Posterior cingulate gyrus (tissue), 11 donors: ENCODE measurements around the gene RAVER2.
"Not testable (repeated sequence)": the region's sequence is repeated elsewhere in the genome, so short reads cannot be mapped to it uniquely, and the experiment has no call there.

Experiments
- DNase-seq, 10 donors: peaks; one replicate each; pipeline versions ENCODE4 v3.0.0 to v3.0.0-alpha.2; 2020 to 2021; ENCODE audit warnings: mixed read lengths in 3 of 10
- intact Hi-C: fragments of 100-400 bp; cut with DNase I; formaldehyde crosslinking; loops from one replicate; pipeline ENCODE4 v1.15.1; 2023

Gene RAVER2

DNA sequence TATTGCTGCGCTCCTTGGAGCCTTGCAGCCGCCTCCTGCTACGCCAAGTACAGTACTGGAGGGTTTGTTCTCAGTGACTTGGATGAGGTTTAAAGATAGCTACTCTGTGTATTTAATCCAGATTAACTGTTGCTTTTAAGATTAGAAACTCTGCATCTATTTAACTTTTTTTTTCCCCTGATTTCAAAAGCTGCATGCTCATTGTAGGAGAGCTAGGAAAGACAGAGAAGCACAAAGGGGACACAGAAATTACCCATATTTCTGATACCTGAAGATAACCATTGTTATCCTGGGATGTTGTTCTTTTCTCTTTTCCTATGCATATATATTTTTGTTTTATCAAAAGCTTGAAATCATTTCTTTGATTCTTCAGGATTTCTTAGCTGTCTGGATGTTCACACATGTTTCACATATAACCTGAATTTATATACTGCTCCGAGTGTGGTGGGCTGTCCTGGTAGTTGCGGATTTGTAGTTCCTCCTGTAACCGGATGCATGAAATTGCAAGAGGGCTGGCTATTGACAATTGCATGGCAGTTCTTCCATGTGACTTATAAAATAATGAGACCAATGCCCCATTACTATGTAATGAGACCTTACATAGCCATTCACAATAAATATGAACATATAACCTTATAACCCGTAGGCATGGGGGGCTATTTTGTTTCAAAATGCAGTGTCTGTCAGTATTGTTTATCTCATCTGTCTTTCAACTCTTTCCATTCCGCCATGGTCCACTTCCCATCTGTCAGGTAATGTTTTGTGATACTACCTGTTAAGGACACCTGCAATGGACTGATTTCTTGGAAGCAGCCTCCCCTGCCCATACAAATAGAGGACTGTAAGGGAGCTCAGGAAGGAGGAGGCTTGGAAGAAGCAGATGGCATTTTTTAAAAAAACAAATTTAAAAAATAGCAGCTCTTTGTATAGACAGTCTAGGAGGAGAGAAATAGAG, 1.4 kb downstream of the RAVER2 start:
- DNase-seq: peak in 5 of 10 donors; percentile 25 to 87 (median 76)
- intact Hi-C loops: loop anchor here (10.0 kb wide), 1 partner anchor 79 kb away; no protein-coding TSS in a partner anchor

DNA sequence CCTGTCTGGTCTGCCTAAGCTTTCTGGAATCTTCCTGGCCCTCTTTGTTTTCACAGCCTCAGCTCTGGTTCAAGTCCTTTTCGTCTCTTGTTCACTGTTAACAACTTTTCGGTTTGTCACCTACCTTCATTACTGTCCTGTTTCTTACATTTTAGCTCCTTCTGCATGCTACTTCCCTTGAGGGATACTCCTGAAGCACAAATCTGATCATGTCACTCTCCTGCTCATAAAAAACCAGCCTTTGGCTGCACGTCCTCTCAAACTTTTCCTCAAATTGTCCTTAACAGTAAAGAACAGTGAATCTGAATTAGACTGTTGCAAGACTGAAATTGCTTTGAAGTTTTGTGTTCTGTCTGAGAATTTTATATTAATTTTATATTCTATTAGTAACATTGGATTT, 3.3 kb downstream of the RAVER2 start:
- intact Hi-C loops: loop anchor here (10.0 kb wide), 1 partner anchor 77 kb away; no protein-coding TSS in a partner anchor
- DNase-seq: no peak

- intact Hi-C loops: loop anchor here (10.0 kb wide), 1 partner anchor 76 kb away; no protein-coding TSS in a partner anchor
- DNase-seq: no peak
Observed at GRCh38 chr1:64748706-64749105, 3.8 kb downstream of the RAVER2 start.

- no peak for DNase-seq
- intact Hi-C loops: no loop called here
Observed at GRCh38 chr1:64750092-64750491, 5.2 kb downstream of the RAVER2 start.

DNA sequence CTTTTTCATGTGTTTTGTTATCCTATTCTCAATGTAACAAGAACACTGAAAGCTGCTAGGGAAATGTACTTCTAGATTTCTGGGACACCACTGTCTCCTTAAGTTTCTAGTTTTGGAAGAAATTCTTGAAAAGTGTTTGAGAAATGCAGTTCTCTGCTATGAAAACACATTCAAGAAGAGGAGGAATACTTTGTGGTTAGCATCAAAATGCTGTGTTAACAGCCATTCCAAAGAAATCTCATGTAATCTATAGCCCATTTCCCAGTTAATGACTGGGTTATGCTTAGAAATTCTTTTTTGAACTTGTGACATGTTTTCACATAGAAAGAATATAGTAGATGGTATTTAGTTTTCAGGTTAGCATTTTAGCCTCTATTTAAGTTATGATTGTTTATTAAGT, 6.0 kb downstream of the RAVER2 start:
- intact Hi-C loops: no loop called here
- DNase-seq: no peak

DNA sequence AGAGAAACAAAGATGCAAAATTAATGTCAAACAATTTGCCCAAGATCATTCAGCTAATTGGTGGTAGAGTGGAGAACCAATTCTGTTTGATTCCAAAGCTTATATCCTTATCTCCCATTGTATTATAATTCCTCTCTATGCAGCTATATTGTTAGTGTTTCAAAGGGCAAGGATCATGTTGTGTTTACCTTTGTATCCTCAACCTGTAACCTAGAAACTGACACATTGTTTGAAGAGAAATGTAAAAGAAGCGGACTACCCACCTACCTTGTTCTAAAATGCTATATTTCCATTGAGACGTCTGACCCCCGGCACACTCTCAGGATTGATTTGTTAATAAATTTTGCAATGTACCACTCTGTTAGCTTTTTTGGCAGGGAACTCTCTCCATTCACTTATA, 9.3 kb downstream of the RAVER2 start:
- intact Hi-C loops: no loop called here
- DNase-seq: no peak

GRCh38 chr1:64755361-64755760, 10.5 kb downstream of the RAVER2 start:
- DNase-seq: no peak
- intact Hi-C loops: no loop called here

DNA sequence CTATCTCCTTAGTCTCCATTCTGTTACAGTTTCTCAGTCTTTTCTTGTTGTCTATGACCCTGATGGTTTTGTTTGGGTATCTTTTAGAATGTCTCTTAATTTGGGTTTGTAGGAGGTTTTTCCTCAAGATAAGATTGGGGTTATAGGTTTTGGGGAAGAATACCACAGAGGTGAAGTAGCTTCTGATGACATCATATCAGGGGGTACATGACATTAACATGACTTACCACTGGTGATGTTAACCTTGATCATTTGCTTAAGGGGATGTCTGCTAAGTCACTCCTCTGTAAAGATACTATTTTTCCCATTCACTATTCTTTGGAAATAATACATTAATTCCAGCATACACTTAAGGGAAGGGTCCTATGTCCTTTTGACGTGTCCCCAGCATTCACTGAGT, 11.9 kb downstream of the RAVER2 start:
- intact Hi-C loops: no loop called here
- no peak for DNase-seq

GRCh38 chr1:64757213-64757612, 12.3 kb downstream of the RAVER2 start:
- DNase-seq: no peak
- intact Hi-C loops: no loop called here

- intact Hi-C loops: no loop called here
Observed at GRCh38 chr1:64758233-64758632, 13.4 kb downstream of the RAVER2 start.

GRCh38 chr1:64759968-64760367, 15.1 kb downstream of the RAVER2 start:
- intact Hi-C loops: no loop called here
- DNase-seq: no peak

More at GRCh38 chr1:64758233-64758632, 13.4 kb downstream of the RAVER2 start:
- DNase-seq: no peak

GRCh38 chr1:64765012-64765411, 20.1 kb downstream of the RAVER2 start:
- no peak for DNase-seq

DNA sequence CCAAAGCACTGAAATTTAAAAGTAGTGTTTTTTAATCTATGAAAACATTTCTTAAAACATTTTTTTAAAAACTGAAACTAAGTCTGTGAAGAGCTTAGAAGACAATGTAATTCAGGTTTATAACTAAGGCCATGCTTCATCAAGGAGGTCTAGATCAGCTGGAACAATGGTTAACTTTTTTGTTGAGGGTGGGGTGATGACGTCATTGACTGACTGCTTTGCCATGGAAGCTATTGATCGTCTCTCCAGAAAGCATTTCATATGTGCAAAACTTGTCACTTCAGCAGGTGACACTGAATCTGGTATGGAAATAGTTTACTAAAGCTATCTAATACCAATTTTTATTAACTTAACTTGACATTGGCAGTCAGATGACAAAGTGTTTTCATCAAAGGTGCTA, 21.0 kb downstream of the RAVER2 start:
- intact Hi-C loops: no loop called here
- DNase-seq: no peak

More at GRCh38 chr1:64765012-64765411, 20.1 kb downstream of the RAVER2 start:
- intact Hi-C loops: no loop called here

DNA sequence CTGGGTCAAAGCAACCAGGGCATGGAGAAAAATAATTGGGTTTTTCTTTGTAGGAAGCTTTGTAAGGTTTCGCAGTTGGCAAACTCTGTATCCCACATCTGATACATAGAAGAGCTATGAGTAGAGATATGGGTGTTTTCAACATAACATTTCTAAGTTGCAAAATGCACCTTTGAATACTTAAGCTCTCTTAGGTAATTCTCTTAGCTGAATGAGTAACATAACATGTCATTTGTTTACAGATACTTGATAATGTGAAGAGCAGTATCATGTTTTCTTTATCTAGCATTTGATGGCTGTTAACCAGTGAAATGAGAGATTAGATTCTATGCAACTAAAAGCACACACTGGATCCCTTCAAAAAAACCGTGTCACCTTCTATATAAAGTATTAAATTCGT, 21.6 kb downstream of the RAVER2 start:
- no peak for DNase-seq
- intact Hi-C loops: no loop called here

GRCh38 chr1:64769482-64769881, 24.6 kb downstream of the RAVER2 start:
- no peak for DNase-seq
- intact Hi-C loops: no loop called here

DNA sequence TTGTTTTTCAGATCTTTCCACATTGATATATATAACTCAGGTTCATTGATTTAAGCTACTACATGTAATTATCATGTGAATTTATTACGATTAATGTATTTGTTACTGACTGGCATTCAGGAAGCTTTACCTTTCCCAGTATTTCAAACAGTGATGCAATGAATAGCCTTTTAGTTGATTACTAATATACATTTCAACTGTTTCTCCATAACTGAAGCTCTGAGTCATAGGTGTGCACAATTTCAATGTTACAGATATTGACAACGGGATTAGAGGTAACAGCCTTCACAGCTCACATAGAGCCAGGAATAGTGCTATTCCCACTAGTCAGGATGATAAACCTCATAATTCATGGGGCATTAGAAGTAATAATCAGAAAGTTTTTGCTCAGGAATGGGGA, 25.1 kb downstream of the RAVER2 start:
- intact Hi-C loops: no loop called here
- DNase-seq: no peak

GRCh38 chr1:64773306-64773705, 28.4 kb downstream of the RAVER2 start:
- DNase-seq, intact Hi-C loops: not testable (repeated sequence)

DNA sequence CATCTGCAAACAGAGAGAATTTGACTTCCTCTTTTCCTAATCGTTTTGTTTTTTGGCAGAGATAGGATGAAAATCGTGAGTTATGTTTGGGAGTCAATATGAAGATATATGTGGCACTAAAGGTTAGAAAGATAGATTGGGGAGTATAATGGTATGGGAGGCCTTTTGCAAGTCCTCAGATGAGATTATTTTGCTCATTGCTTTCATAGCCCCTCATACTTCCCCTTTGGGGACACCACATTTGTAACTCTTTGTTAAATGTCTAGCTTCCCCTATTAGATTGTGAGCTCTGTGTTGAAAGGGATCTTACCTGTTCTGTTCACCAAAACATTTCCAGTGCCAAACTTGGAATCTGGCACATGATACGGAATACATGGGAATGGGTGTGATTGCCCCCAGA, 30.2 kb downstream of the RAVER2 start:
- no peak for DNase-seq
- intact Hi-C loops: no loop called here

GRCh38 chr1:64782044-64782443, 37.2 kb downstream of the RAVER2 start:
- DNase-seq, intact Hi-C loops: not testable (repeated sequence)

DNA sequence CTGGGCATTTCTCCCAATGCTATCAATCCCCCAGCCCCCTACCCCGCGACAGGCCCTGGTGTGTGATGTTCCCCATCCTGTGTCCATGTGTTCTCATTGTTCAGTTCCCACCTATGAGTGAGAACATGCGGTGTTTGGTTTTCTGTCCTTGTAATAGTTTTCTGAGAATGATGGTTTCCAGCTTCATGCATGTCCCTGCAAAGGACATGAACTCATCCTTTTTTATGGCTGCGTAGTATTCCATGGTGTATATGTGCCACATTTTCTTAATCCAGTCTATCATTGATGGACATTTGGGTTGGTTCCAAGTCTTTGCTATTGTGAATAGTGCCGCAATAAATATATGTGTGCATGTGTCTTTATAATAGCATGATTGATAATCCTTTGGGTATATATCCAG, 38.0 kb downstream of the RAVER2 start:
- peak in 1 of 10 donors; percentile 31 for DNase-seq
- intact Hi-C loops: not testable (repeated sequence)

- no peak for DNase-seq
Observed at GRCh38 chr1:64790832-64791487, 46.1 kb downstream of the RAVER2 start.

DNA sequence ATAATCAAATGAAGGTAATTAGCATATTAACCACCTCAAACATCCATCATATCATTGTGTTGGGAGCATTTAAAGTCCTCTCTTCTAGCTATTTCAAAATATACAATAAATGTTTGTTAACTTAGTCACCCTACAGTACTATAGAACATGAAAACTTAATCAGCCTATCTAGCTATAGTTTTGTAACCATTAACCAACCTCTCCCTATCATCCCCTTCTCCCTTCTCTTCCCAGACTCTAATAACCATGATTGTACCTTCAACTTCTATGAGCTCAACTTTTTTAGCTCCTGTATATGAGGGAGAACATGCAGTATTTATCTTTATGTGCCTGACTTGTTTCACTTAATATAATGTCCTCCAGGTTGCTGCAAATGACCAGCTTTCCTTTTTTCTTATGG, 54.0 kb downstream of the RAVER2 start:
- intact Hi-C loops: no loop called here
- DNase-seq: no peak

More at GRCh38 chr1:64790832-64791487, 46.1 kb downstream of the RAVER2 start:
- intact Hi-C loops: no loop called here
